Thyroid gland (tissue), 4 donors: Measurements from ENCODE around the gene CCDC15. TPM values are rescaled to one million over a fixed set of nuclear protein-coding genes. Genes with fewer than 3 reads are reported as not detected.

Source experiments
- DNase-seq, 2 donors: peaks; one replicate each; pipeline ENCODE4 v3.0.0-alpha.2; 2019
- H3K27ac ChIP-seq, 3 donors: fragments of 200-600 bp; sonication (generic); 1 replicate in 2 of 3; 2 replicates in 1 of 3; pipeline ENCODE4 v1.5.1; 2016 to 2019; ENCODE audit warnings: mild to moderate bottlenecking in 1 of 3, moderate library complexity in 1 of 3
- H3K27me3 ChIP-seq: fragments of 200-600 bp; sonication (generic); one replicate; pipeline ENCODE4 v1.5.1; 2019
- H3K36me3 ChIP-seq, 2 donors: fragments of 200-600 bp; sonication (generic); one replicate each; pipeline ENCODE4 v1.5.1; 2016 to 2019
- H3K4me1 ChIP-seq, 2 donors: fragments of 200-600 bp; sonication (generic); one replicate each; pipeline ENCODE4 v1.5.1; 2017 to 2019
- H3K4me3 ChIP-seq, 3 donors: fragments of 200-600 bp; sonication (generic); replicated peaks in 1 of 3; 1 replicate in 2 of 3; 2 replicates in 1 of 3; pipeline ENCODE4 v1.5.1; 2016; ENCODE audit warnings: mild to moderate bottlenecking in 1 of 3
- H3K9me3 ChIP-seq: fragments of 200-600 bp; sonication (generic); one replicate; pipeline ENCODE4 v1.5.1; 2017
- POLR2A ChIP-seq, 2 donors: fragments of 450-650 bp; IDR thresholded peaks; one replicate each; pipeline ENCODE4 v1.6.1; 2017; ENCODE audit warnings: antibody characterized with exemption in 2 of 2, mild to moderate bottlenecking in 2 of 2, moderate library complexity in 1 of 2
- WGBS, 2 donors: methylation state at CpG; one replicate each; pipeline ENCODE4 v1.1.5; 2017; 5-methylcytosine and 5-hydroxymethylcytosine counted together
- intact Hi-C: fragments of 100-400 bp; cut with DNase I; formaldehyde crosslinking; loops from one replicate; pipeline ENCODE4 v1.15.1; 2023
- total RNA-seq, 4 donors: library from RNA; depleted of rRNA; stranded (reverse); fragments of >200 nt; gene quantifications; one replicate each; pipeline ENCODE4 v1.2.3, GENCODE V29; 2016
- TF ChIP-seq, protein P1 (sequence below), 6 experiments: fragments of 200-600 bp in 3 of 6; fragments of 450-650 bp in 3 of 6; sonication (generic) in 3 of 6; IDR thresholded peaks; one replicate each; pipeline ENCODE4 v1.5.1; 2016 to 2019; ENCODE audit warnings: antibody characterized with exemption in 6 of 6, mild to moderate bottlenecking in 2 of 6, inconsistent platforms in 1 of 6, moderate library complexity in 1 of 6

Gene CCDC15
- total RNA-seq, 4 donors from 2014 or later, result 0.33 to 2.8 (median 1.1) TPM

DNA sequence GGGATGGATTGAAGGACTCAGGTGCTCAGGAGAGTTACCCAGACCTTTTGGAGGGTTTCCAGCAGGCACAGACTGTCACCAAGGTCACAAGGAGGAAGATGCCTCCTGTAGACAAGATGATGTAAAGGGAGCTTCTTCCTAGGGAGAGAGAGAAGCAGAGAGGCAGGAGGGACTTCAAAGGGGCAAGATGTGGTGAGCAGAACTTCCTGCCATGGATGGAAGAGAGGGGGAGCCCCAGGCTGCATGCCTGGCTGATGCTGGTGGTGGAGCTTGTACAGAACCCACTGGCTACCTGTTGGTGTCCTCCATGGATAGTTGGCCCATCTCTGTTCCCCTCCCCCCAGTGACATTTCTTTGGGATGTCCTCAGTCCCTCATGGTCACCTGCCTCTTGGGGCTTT lies 30.7 kb upstream of the CCDC15 start:
- intact Hi-C loops, result no loop called here

DNA sequence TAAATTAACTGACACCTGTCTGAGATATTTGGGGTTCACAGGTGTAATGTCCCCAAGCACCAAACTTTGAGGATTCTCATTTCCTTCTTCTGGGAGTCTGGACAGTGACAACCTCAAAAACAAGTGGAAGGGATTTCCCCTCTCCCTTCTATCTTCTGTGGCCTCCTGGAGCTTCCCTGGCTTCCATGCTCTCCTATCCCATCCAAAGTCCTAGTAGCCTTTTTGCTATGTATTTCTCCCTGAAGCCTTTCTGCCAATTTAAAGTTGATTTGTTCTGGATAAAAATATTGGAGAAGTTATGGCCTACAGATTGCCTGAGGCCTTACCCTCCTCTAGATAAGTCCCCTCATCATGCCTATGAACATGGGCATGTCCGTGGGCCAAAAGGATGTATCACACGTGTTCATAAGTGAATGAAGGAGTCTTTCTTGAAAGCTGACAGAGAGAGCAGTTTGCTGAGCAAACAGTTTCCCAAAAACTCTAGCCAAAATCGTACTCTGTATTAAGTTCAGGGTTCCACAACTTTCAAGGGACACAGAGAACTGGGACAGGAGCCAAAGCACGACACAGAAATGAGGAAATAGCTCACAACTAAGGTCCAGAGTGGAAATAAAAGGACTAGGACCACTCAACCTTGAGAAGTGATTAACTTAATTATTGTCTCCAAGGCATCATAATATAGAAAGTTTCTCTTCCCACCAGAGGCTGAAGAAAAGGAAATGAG lies 24.9 kb upstream of the CCDC15 start:
- H3K9me3 ChIP-seq, result no peaks in the 10 kb centered on the region
- intact Hi-C loops, result no loop called here
- WGBS, 2 donors, result 45 to 56% methylated on average over 4 of the region's 4 CpGs
- no peak for TF ChIP-seq POLR2A (IDR thresholded peaks at IDR 0.05)
- TF ChIP-seq, protein P1, sequence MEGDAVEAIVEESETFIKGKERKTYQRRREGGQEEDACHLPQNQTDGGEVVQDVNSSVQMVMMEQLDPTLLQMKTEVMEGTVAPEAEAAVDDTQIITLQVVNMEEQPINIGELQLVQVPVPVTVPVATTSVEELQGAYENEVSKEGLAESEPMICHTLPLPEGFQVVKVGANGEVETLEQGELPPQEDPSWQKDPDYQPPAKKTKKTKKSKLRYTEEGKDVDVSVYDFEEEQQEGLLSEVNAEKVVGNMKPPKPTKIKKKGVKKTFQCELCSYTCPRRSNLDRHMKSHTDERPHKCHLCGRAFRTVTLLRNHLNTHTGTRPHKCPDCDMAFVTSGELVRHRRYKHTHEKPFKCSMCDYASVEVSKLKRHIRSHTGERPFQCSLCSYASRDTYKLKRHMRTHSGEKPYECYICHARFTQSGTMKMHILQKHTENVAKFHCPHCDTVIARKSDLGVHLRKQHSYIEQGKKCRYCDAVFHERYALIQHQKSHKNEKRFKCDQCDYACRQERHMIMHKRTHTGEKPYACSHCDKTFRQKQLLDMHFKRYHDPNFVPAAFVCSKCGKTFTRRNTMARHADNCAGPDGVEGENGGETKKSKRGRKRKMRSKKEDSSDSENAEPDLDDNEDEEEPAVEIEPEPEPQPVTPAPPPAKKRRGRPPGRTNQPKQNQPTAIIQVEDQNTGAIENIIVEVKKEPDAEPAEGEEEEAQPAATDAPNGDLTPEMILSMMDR (IDR thresholded peaks at IDR 0.05), result no peak
- no peak for DNase-seq
- H3K4me1 ChIP-seq, result no peaks in the 10 kb centered on the region
- no peaks in the 10 kb centered on the region for H3K27me3 ChIP-seq
- no peak overlapping the region for H3K27ac ChIP-seq
- no peaks in the 10 kb centered on the region for H3K36me3 ChIP-seq
- no peak overlapping the region for H3K4me3 ChIP-seq

More for the DNA sequence above, 30.7 kb upstream of the CCDC15 start:
- H3K4me1 ChIP-seq, result peaks cover 0 to 5% of the 10 kb centered on the region in 2 donors
- H3K9me3 ChIP-seq, result no peaks in the 10 kb centered on the region
- TF ChIP-seq, protein P1 (IDR thresholded peaks at IDR 0.05), result no peak
- no peak for TF ChIP-seq POLR2A (IDR thresholded peaks at IDR 0.05)
- H3K4me3 ChIP-seq, result no peak overlapping the region
- no peak for DNase-seq
- no peaks in the 10 kb centered on the region for H3K27me3 ChIP-seq
- no peak overlapping the region for H3K27ac ChIP-seq
- H3K36me3 ChIP-seq, result no peaks in the 10 kb centered on the region

DNA sequence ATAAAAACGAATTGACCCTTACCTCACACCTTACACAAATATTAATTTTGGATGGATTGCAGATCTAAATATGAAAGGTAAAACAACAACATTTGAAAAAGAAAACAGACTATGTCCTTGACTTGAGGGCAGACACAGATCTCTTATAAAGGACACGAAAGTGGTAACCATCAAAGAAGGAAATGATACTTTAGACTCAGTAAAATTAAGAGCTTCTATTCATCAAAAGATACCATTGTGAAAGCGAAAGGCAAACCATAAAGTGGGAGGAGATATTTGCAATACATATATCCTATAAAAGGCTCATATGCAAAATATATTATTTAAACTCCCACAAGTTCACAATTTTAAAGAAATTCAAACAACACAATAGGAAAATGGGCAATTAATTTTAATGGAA lies 23.2 kb upstream of the CCDC15 start:
- Histone ChIP-seq H3K36me3 (no peaks in the 10 kb centered on the region), H3K27me3 (no peaks in the 10 kb centered on the region), H3K9me3 (no peaks in the 10 kb centered on the region), H3K27ac (no peak overlapping the region), H3K4me3 (no peak overlapping the region), H3K4me1 (no peaks in the 10 kb centered on the region)
- 81% methylated on average over 3 of the region's 3 CpGs for WGBS, 2 donors
- intact Hi-C loops, result no loop called here
- no peak for DNase-seq
- TF ChIP-seq POLR2A (IDR thresholded peaks at IDR 0.05), result no peak
- TF ChIP-seq, protein P1 (IDR thresholded peaks at IDR 0.05), result no peak

DNA sequence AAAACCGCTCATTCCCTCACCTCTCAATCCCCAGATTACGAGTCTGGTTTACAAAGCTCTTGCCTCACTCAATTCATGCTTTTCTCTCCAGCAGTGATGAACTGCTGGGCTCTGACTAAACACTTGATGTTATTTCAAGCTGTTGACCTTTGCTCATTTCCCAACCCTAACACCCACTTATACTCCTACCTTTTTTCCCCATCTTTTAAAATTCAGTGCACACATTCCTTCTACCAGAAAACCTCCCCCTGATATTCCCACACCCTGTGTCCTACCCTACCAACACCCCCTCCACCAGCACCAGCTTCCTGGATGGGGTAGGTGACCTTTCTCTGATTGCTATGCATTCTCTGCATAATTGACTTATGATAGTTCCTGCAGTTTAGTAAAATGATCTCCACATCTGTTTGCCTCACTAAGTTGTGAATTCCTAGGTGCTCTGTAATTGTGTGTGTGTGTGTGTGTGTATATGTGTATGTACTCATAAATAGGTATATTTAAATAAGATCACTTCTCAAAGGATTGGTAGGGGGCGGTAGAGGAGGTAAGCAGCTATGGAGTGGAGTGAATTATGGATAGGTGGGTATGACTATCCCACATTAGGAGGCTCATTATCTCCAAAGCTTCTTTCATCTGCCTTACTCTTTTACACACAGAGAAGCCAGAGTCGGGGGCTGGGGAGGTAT lies 19.0 kb upstream of the CCDC15 start:
- Histone ChIP-seq H3K27ac (no peak overlapping the region), H3K4me3 (no peak overlapping the region), H3K4me1 (no peaks in the 10 kb centered on the region), H3K36me3 (no peaks in the 10 kb centered on the region), H3K9me3 (no peaks in the 10 kb centered on the region), H3K27me3 (no peaks in the 10 kb centered on the region)
- TF ChIP-seq, protein P1 (IDR thresholded peaks at IDR 0.05), result no peak
- no peak for TF ChIP-seq POLR2A (IDR thresholded peaks at IDR 0.05)
- intact Hi-C loops, result no loop called here
- WGBS, 2 donors, result 68 to 69% methylated on average over 4 of the region's 4 CpGs
- DNase-seq, result no peak
